Neural cell (in vitro differentiated cells): ENCODE results near the gene NFIA. TPM values are rescaled to one million over a fixed set of nuclear protein-coding genes. Genes with fewer than 3 reads are reported as not detected.

Experiments
- H2AFZ ChIP-seq: fragments of 200-600, 300-800 bp; sonication (generic), shearing (Covaris generic); 2 replicates; pipeline ENCODE4 v1.6.0; 2014; ENCODE audit warnings: low read depth, mild to moderate bottlenecking, antibody characterized with exemption, low read length, moderate library complexity
- H3F3A ChIP-seq: fragments of 200-600 bp; shearing (Covaris generic); 2 replicates; pipeline ENCODE4 v1.6.1; 2016; ENCODE audit warnings: mild to moderate bottlenecking, moderate library complexity, mixed read lengths, antibody characterized with exemption, low read length; ENCODE audit not compliant: insufficient read depth, poor library complexity, severe bottlenecking
- H3K27ac ChIP-seq: fragments of 200-600, 300-800 bp; sonication (generic), shearing (Covaris generic); 2 replicates; pipeline ENCODE4 v1.5.1; 2014; ENCODE audit warnings: mild to moderate bottlenecking, low read length, moderate library complexity
- H3K27me3 ChIP-seq: fragments of 300-800, 200-600 bp; sonication (generic), shearing (Covaris generic); 2 replicates; pipeline ENCODE4 v1.6.0; 2014; ENCODE audit warnings: mild to moderate bottlenecking, low read depth, low read length, moderate library complexity; ENCODE audit not compliant: insufficient read depth
- H3K36me3 ChIP-seq: fragments of 300-800, 200-600 bp; sonication (generic), shearing (Covaris generic); 2 replicates; pipeline ENCODE4 v1.5.1; 2014; ENCODE audit warnings: mild to moderate bottlenecking, antibody characterized with exemption, low read length, moderate library complexity; ENCODE audit not compliant: insufficient read depth
- H3K4me2 ChIP-seq: fragments of 300-800, 200-600 bp; sonication (generic), shearing (Covaris generic); 2 replicates; pipeline ENCODE4 v1.6.0; 2014; ENCODE audit warnings: mild to moderate bottlenecking, low read length
- H3K4me3 ChIP-seq: fragments of 300-800, 200-600 bp; sonication (generic), shearing (Covaris generic); 2 replicates; pipeline ENCODE4 v1.5.1; 2014; ENCODE audit warnings: mild to moderate bottlenecking, low read length, moderate library complexity
- H3K79me2 ChIP-seq: fragments of 200-600 bp; shearing (Covaris generic); replicated peaks from 2 replicates; pipeline ENCODE4 v1.6.0; 2014; ENCODE audit warnings: mild to moderate bottlenecking, low read length, moderate library complexity; ENCODE audit not compliant: insufficient read depth
- H3K9ac ChIP-seq: fragments of 300-800, 200-600 bp; sonication (generic), shearing (Covaris generic); 2 replicates; pipeline ENCODE4 v1.6.1; 2016; ENCODE audit warnings: mild to moderate bottlenecking, low read length, mixed read lengths
- H3K9me2 ChIP-seq: fragments of 200-600 bp; shearing (Covaris generic); 2 replicates; pipeline ENCODE4 v1.6.1; 2016; ENCODE audit warnings: mild to moderate bottlenecking, low read length, mixed read lengths; ENCODE audit not compliant: insufficient read depth
- H3K9me3 ChIP-seq: fragments of 200-600, 300-800 bp; sonication (generic), shearing (Covaris generic); 2 replicates; pipeline ENCODE4 v1.6.1; 2016; ENCODE audit warnings: mild to moderate bottlenecking, mixed run types, low read length, moderate library complexity, mixed read lengths
- H4K20me1 ChIP-seq: fragments of 200-600 bp; shearing (Covaris generic); 2 replicates; pipeline ENCODE4 v1.6.1; 2016; ENCODE audit warnings: mild to moderate bottlenecking, mixed run types; ENCODE audit not compliant: insufficient read depth
- EP300 ChIP-seq: fragments of 450-650 bp; conservative IDR thresholded peaks from 2 replicates; pipeline ENCODE4 v1.6.1; 2014; ENCODE audit warnings: antibody characterized with exemption, mild to moderate bottlenecking, moderate library complexity; ENCODE audit not compliant: poor library complexity, severe bottlenecking
- EZH2 ChIP-seq: fragments of 200-600, 300-800 bp; shearing (Covaris generic), sonication (generic); IDR thresholded peaks from 2 replicates; pipeline ENCODE4 v1.6.1; 2014; ENCODE audit warnings: antibody characterized with exemption, low read length, borderline replicate concordance, mild to moderate bottlenecking; ENCODE audit not compliant: insufficient read depth, poor library complexity, severe bottlenecking
- MXI1 ChIP-seq: fragments of 450-650 bp; conservative IDR thresholded peaks from 2 replicates; pipeline ENCODE4 v1.6.1; 2014; ENCODE audit warnings: antibody characterized with exemption, mild to moderate bottlenecking; ENCODE audit not compliant: poor library complexity, severe bottlenecking
- POLR2AphosphoS5 ChIP-seq: IDR thresholded peaks from 2 replicates; pipeline ENCODE4 v1.6.1; 2012
- RAD21 ChIP-seq: fragments of 450-650 bp; conservative IDR thresholded peaks from 2 replicates; pipeline ENCODE4 v1.6.1; 2014; ENCODE audit warnings: antibody characterized with exemption, mild to moderate bottlenecking, moderate library complexity
- SMC3 ChIP-seq: fragments of 450-650 bp; conservative IDR thresholded peaks from 2 replicates; pipeline ENCODE4 v1.6.1; 2014; ENCODE audit warnings: antibody characterized with exemption, mild to moderate bottlenecking, moderate library complexity; ENCODE audit not compliant: poor library complexity
- TAF1 ChIP-seq: IDR thresholded peaks from 2 replicates; pipeline ENCODE4 v1.6.1; 2012; ENCODE audit warnings: low read depth
- polyA plus RNA-seq: library from polyadenylated mRNA; depleted of rRNA; stranded (reverse); fragments of >200 nt; gene quantifications from 2 replicates; pipeline ENCODE4 v1.2.3, GENCODE V29; 2014
- TF ChIP-seq, protein P1 (sequence below): IDR thresholded peaks from 2 replicates; pipeline ENCODE4 v1.6.1; 2012; ENCODE audit warnings: borderline replicate concordance
- TF ChIP-seq, protein P2 (sequence below): fragments of 450-650 bp; IDR thresholded peaks from 2 replicates; pipeline ENCODE4 v1.5.1; 2014; ENCODE audit warnings: antibody characterized with exemption, mild to moderate bottlenecking, moderate library complexity; ENCODE audit not compliant: poor library complexity, severe bottlenecking

NFIA gene
- polyA plus RNA-seq, 1 donor from 2014 or later, result 0.47 TPM

DNA sequence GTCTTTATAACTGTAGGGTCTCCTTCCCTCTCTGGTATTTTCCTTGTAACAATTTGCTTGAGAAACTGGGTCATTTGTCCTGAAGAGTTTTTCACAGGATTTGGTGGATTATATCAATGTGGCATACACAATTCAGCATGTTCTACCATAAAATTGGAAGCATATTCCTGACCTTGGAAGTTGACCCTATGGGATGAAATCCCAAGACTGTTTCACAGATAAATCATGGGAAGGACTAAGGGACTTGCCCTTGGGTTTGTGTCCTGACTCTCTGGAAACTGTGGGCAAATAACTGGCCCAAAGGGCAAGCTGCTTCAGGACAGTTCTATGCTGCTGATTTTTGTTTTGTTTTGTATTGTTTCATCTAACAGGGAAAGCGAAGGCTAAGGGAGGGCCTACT is 387.0 kb downstream of the NFIA start:
- H4K20me1 ChIP-seq, result no peaks in the 10 kb centered on the region
- no peaks in the 10 kb centered on the region for H3K79me2 ChIP-seq
- no peak for TF ChIP-seq MXI1
- no peak for TF ChIP-seq TAF1
- TF ChIP-seq EP300, result no peak
- TF ChIP-seq SMC3, result no peak
- TF ChIP-seq EZH2, result no peak
- no peak for TF ChIP-seq POLR2AphosphoS5
- no peak overlapping the region for H3K4me2 ChIP-seq
- no peaks in the 10 kb centered on the region for H3K9me2 ChIP-seq
- H2AFZ ChIP-seq, result no peak overlapping the region
- H3K36me3 ChIP-seq, result no peaks in the 10 kb centered on the region
- no peak overlapping the region for H3K4me3 ChIP-seq
- no peaks in the 10 kb centered on the region for H3K9me3 ChIP-seq
- no peaks in the 10 kb centered on the region for H3F3A ChIP-seq
- H3K27ac ChIP-seq, result no peak overlapping the region
- no peaks in the 10 kb centered on the region for H3K27me3 ChIP-seq
- H3K9ac ChIP-seq, result no peak overlapping the region

DNA sequence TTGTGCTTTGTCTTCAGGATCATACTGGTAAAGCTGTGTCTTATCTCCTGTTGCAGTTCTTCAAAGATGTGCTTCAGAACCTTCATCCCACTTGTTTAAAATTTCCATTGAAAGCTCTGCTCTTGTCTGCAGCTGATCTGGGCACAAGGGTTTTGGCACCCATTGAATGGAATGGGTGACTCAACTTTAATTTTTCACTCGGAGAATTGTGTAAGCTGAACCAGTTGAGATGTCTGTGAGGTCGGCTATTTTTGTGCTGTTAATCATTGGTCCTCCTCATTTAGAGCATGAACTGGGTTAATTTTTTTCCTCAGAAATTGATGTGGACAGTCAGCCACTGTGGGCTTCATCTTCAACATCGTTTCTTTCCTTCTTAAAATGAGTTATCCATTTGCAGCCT is 390.5 kb downstream of the NFIA start:
- Histone ChIP-seq H3K4me3 (no peak overlapping the region), H3K9me2 (no peaks in the 10 kb centered on the region), H3K27me3 (no peaks in the 10 kb centered on the region), H3K36me3 (no peaks in the 10 kb centered on the region), H2AFZ (no peak overlapping the region), H3K4me2 (no peak overlapping the region), H3K27ac (no peak overlapping the region), H3K9me3 (no peaks in the 10 kb centered on the region), H3K9ac (no peak overlapping the region), H3K79me2 (no peaks in the 10 kb centered on the region), H4K20me1 (no peaks in the 10 kb centered on the region), H3F3A (no peaks in the 10 kb centered on the region)
- no peak for TF ChIP-seq POLR2AphosphoS5
- TF ChIP-seq RAD21, result no peak
- TF ChIP-seq TAF1, result no peak
- TF ChIP-seq MXI1, result no peak
- TF ChIP-seq, protein P1, sequence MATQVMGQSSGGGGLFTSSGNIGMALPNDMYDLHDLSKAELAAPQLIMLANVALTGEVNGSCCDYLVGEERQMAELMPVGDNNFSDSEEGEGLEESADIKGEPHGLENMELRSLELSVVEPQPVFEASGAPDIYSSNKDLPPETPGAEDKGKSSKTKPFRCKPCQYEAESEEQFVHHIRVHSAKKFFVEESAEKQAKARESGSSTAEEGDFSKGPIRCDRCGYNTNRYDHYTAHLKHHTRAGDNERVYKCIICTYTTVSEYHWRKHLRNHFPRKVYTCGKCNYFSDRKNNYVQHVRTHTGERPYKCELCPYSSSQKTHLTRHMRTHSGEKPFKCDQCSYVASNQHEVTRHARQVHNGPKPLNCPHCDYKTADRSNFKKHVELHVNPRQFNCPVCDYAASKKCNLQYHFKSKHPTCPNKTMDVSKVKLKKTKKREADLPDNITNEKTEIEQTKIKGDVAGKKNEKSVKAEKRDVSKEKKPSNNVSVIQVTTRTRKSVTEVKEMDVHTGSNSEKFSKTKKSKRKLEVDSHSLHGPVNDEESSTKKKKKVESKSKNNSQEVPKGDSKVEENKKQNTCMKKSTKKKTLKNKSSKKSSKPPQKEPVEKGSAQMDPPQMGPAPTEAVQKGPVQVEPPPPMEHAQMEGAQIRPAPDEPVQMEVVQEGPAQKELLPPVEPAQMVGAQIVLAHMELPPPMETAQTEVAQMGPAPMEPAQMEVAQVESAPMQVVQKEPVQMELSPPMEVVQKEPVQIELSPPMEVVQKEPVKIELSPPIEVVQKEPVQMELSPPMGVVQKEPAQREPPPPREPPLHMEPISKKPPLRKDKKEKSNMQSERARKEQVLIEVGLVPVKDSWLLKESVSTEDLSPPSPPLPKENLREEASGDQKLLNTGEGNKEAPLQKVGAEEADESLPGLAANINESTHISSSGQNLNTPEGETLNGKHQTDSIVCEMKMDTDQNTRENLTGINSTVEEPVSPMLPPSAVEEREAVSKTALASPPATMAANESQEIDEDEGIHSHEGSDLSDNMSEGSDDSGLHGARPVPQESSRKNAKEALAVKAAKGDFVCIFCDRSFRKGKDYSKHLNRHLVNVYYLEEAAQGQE, result no peak
- TF ChIP-seq SMC3, result no peak

DNA sequence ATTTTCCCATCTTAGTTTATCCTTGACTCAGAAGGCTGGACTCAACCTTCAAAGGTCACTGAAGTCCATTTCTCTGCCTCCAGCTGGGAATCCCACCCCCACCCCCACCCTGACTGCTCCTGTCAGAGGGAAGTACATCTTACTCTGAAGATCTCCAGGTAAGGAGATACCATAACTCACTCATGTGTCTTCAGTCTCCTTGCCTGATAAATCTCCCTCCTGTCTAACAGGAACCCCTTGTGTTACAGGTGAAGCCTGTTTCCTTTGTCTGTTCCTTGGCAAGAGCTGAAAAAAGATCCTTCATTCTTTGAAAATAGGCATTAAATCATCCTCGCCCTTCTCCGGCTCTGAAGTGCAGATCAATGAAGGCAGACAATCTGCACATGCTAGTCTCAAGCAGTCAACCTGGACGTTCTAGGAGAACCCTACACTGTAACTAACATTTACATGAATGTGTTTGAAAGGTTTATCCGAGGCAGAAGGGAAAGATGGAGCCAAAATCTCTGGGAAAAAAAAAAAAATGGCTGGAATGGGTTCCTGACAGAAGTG is 392.0 kb downstream of the NFIA start:
- Histone ChIP-seq H3K4me3 (no peak overlapping the region), H3K27me3 (no peaks in the 10 kb centered on the region), H3K9me2 (no peaks in the 10 kb centered on the region), H3F3A (no peaks in the 10 kb centered on the region), H3K36me3 (no peaks in the 10 kb centered on the region), H3K27ac (no peak overlapping the region), H3K4me2 (no peak overlapping the region), H3K79me2 (no peaks in the 10 kb centered on the region), H3K9me3 (no peaks in the 10 kb centered on the region), H4K20me1 (no peaks in the 10 kb centered on the region), H2AFZ (no peak overlapping the region), H3K9ac (no peak overlapping the region)
- TF ChIP-seq, protein P1, result no peak
- TF ChIP-seq EP300 (no peak), RAD21 (no peak), POLR2AphosphoS5 (no peak), TAF1 (no peak), EZH2 (no peak), MXI1 (no peak), SMC3 (no peak)
- TF ChIP-seq, protein P2, sequence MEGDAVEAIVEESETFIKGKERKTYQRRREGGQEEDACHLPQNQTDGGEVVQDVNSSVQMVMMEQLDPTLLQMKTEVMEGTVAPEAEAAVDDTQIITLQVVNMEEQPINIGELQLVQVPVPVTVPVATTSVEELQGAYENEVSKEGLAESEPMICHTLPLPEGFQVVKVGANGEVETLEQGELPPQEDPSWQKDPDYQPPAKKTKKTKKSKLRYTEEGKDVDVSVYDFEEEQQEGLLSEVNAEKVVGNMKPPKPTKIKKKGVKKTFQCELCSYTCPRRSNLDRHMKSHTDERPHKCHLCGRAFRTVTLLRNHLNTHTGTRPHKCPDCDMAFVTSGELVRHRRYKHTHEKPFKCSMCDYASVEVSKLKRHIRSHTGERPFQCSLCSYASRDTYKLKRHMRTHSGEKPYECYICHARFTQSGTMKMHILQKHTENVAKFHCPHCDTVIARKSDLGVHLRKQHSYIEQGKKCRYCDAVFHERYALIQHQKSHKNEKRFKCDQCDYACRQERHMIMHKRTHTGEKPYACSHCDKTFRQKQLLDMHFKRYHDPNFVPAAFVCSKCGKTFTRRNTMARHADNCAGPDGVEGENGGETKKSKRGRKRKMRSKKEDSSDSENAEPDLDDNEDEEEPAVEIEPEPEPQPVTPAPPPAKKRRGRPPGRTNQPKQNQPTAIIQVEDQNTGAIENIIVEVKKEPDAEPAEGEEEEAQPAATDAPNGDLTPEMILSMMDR, result no peak
